Measurements from ENCODE around the gene THBS1. TPM values are rescaled to one million over a fixed set of nuclear protein-coding genes. Genes with fewer than 3 reads are reported as not detected.

Gene THBS1
- total RNA-seq, 2 donors from 2014 or later: 0.31 to 0.38 TPM

- peak overlapping the region; percentile 54 for H3K4me3 Mint-ChIP-seq
- peaks cover 66 to 72% of the 10 kb centered on the region in 2 donors for H3K4me1 Mint-ChIP-seq (ENCODE audit: low read depth in 2 of 2)
- peaks cover 8% of the 10 kb centered on the region for H3K36me3 Mint-ChIP-seq
- peak overlapping the region; percentile 47 to 67 for H3K27ac Mint-ChIP-seq
- H3K9me3 Mint-ChIP-seq: peaks cover 4% of the 10 kb centered on the region
- no peak for DNase-seq (ENCODE audit: low spot score)
- ATAC-seq: no peak
- H3K27me3 Mint-ChIP-seq: no peaks in the 10 kb centered on the region
Measured at GRCh38 chr15:39628546-39629257, 47.8 kb downstream of the THBS1 start.

DNA sequence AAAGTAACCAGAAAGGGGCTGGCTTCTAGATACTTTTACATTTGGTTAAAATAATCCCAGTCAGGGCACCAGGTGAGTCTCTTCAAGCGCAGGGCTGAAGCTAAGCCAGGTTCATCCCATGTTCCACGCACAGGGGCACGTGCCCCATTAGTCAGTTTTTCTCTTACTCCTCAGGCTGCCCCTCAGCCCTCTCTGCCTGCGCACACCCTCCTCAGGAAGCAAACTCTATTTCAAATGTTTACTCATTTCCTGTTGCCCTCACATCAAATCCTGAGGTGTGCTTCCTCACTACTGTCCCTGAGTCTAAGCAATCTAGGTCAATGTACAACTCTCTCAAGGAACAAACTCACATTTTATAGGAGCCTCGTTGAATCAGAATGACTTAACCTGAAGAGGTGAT, 48.5 kb downstream of the THBS1 start:
- Mint-ChIP-seq H3K9me3 (peaks cover 4% of the 10 kb centered on the region), H3K4me3 (peak overlapping the region; percentile 54), H3K27me3 (no peaks in the 10 kb centered on the region), H3K36me3 (peaks cover 8% of the 10 kb centered on the region), H3K27ac (peak overlapping the region; percentile 47 to 67), H3K4me1 (ENCODE audit: low read depth in 2 of 2) (peaks cover 61 to 66% of the 10 kb centered on the region in 2 donors)
- peak; percentile 72 to 82 for ATAC-seq
- DNase-seq (ENCODE audit: low spot score): peak; percentile 73

GRCh38 chr15:39629906-39630305, 49.0 kb downstream of the THBS1 start:
- peaks cover 56 to 60% of the 10 kb centered on the region in 2 donors for H3K4me1 Mint-ChIP-seq (ENCODE audit: low read depth in 2 of 2)
- no peaks in the 10 kb centered on the region for H3K27me3 Mint-ChIP-seq
- no peak for ATAC-seq
- peak overlapping the region; percentile 54 for H3K4me3 Mint-ChIP-seq
- H3K9me3 Mint-ChIP-seq: peaks cover 4% of the 10 kb centered on the region
- H3K36me3 Mint-ChIP-seq: peaks cover 6% of the 10 kb centered on the region
- peak overlapping the region; percentile 47 to 67 for H3K27ac Mint-ChIP-seq
- no peak for DNase-seq (ENCODE audit: low spot score)

GRCh38 chr15:39631357-39631756, 50.5 kb downstream of the THBS1 start:
- peaks cover 42 to 46% of the 10 kb centered on the region in 2 donors for H3K4me1 Mint-ChIP-seq (ENCODE audit: low read depth in 2 of 2)
- no peak for ATAC-seq
- peak overlapping the region; percentile 47 to 67 for H3K27ac Mint-ChIP-seq

GRCh38 chr15:39638041-39638440, 57.2 kb downstream of the THBS1 start:
- no peak overlapping the region for H3K27ac Mint-ChIP-seq
- H3K27me3 Mint-ChIP-seq: peaks cover 0 to 2% of the 10 kb centered on the region in 2 donors
- ATAC-seq: no peak
- peaks cover 16 to 17% of the 10 kb centered on the region in 2 donors for H3K4me1 Mint-ChIP-seq (ENCODE audit: low read depth in 2 of 2)
- DNase-seq (ENCODE audit: low spot score): no peak
- H3K4me3 Mint-ChIP-seq: no peak overlapping the region
- no peaks in the 10 kb centered on the region for H3K9me3 Mint-ChIP-seq
- H3K36me3 Mint-ChIP-seq: no peaks in the 10 kb centered on the region

More at GRCh38 chr15:39631357-39631756, 50.5 kb downstream of the THBS1 start:
- Mint-ChIP-seq H3K27me3 (no peaks in the 10 kb centered on the region), H3K4me3 (peak overlapping the region; percentile 28), H3K36me3 (peaks cover 4% of the 10 kb centered on the region), H3K9me3 (peaks cover 4% of the 10 kb centered on the region)
- no peak for DNase-seq (ENCODE audit: low spot score)

DNA sequence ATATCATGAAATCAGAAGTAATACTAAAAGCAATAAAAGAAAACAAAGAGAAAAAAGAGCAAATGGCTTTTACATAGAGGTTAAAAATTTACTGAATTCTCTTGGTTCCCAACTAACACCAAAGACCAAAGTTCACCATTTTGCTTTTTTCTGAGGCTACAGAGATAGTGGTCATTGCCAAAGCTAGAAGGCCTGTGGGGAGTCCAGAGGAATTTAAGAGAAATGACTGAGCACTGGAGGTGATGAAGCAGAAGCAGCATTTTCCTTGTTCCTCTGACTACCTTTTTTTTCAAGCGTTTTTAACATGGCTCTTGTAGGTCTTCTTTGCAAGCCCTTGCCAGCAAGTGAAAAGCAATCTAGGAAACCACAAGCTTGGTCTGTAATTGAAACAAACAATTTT, 58.2 kb downstream of the THBS1 start:
- Mint-ChIP-seq H3K36me3 (no peaks in the 10 kb centered on the region), H3K4me1 (ENCODE audit: low read depth in 2 of 2) (peaks cover 17 to 23% of the 10 kb centered on the region in 2 donors)
- no peak for ATAC-seq

DNA sequence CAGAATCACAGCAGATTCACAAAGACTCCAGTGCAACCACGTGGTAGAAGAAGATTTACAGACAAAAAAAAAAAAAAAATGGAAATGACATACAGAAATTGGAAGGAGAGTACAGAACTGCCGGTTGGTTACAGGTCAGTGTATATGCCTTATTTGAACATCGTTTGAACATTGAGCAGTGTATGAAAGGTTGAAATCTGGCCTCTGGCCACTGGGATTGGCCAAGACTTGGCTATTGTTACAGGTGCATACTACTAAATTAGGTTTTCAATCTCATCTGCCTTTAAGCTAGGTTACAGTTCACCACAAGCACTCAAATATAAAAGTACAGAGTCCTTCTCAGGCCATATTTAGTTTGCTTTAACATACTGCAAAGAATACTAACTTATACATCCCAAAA, 59.8 kb downstream of the THBS1 start:
- Mint-ChIP-seq H3K4me3 (no peak overlapping the region), H3K36me3 (no peaks in the 10 kb centered on the region), H3K27me3 (peaks cover 0 to 2% of the 10 kb centered on the region in 2 donors), H3K9me3 (no peaks in the 10 kb centered on the region), H3K27ac (no peak overlapping the region), H3K4me1 (ENCODE audit: low read depth in 2 of 2) (peaks cover 19 to 27% of the 10 kb centered on the region in 2 donors)
- ATAC-seq: no peak
- no peak for DNase-seq (ENCODE audit: low spot score)

More for the DNA sequence above, 58.2 kb downstream of the THBS1 start:
- Mint-ChIP-seq H3K27me3 (peaks cover 0 to 2% of the 10 kb centered on the region in 2 donors), H3K27ac (no peak overlapping the region), H3K9me3 (no peaks in the 10 kb centered on the region), H3K4me3 (no peak overlapping the region)
- DNase-seq (ENCODE audit: low spot score): no peak

DNA sequence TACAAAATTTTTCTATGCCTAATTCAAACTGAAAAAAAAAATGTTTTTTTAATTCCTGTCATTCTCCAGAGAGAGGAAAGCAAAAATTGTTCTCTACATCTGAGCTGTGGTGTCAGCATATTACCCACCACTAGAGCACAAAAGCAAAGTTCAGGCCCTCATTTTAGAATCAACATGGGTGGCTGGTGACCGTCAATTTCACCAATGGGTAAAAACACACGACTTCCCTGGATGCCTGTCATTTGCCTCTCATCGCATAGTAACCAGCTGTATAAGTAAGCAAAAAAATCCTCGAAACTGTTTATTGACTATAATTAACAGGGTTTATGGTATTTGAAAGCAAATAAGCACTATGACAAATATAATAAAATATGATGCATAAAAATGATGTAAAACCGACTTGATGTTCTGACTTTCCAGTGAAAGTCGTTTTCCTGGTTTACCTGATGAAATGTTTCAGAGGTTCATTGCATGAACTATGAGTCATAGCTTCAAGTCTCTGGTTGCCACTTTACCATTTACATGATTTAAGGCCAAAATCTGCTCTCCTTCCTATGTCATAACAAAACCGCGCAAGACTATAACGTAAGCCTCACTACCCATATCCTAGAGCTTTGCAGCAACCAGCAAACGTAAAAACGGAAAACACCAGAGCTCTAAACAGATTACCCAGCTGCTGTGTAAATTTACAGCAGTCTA, 60.5 kb downstream of the THBS1 start:
- Mint-ChIP-seq H3K4me3 (peak overlapping the region; percentile 36), H3K36me3 (no peaks in the 10 kb centered on the region), H3K27me3 (peaks cover 0 to 2% of the 10 kb centered on the region in 2 donors), H3K9me3 (no peaks in the 10 kb centered on the region), H3K27ac (no peak overlapping the region), H3K4me1 (ENCODE audit: low read depth in 2 of 2) (peaks cover 19 to 27% of the 10 kb centered on the region in 2 donors)
- DNase-seq (ENCODE audit: low spot score) (no peak), ATAC-seq (peak in 1 of 2 donors; percentile 83)

DNA sequence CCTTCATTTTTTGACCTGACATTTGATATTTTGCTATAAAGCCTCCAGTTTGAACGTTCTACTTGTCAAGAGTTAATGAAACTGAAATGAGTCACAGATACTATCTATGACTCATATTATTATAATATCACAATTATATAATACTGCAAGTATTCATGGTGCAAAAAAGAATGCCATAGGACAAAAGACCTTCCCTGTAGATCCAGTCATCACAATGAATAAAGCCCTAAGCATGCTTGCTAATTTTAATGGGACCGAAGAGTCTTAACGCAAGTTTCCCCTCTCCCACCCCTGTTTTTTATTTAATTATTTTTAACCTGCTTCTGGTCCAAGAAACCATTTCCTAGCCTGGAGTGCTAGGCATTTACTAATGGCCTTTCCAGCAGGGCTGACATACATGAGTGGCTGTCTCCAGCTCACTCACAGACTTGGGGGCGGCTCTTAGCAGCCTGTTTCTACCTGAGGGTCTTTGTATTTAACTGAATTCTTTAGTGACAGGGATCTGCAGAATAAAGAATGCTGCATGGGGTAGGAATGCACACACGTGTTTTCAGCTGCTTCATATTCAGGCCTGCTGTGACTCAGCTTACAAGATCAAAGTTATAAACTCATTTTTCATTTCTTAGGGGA, 61.2 kb downstream of the THBS1 start:
- ATAC-seq: no peak
- Mint-ChIP-seq H3K36me3 (no peaks in the 10 kb centered on the region), H3K4me1 (ENCODE audit: low read depth in 2 of 2) (peaks cover 22 to 27% of the 10 kb centered on the region in 2 donors), H3K27ac (no peak overlapping the region), H3K27me3 (peaks cover 0 to 2% of the 10 kb centered on the region in 2 donors), H3K9me3 (no peaks in the 10 kb centered on the region), H3K4me3 (no peak overlapping the region)
- no peak for DNase-seq (ENCODE audit: low spot score)

DNA sequence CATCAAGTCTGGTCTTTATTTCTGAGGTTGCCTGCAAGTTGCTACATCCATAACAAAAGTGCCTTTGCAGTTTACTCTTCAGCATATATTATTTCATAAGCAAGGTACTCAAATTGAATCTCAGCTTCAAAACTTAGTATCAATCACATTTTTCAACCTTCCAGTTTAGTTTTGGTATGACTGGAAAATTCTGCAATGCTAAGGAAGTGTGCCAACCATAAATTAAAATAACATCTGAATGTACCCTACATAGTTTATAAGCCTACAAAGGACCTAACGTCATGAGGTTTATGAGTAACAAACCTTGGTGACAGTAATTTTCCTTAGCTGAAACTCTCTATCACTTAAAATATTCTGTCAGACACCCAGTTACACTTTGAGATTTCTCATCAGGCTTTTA, 62.8 kb downstream of the THBS1 start:
- Mint-ChIP-seq H3K27me3 (peaks cover 0 to 2% of the 10 kb centered on the region in 2 donors), H3K36me3 (no peaks in the 10 kb centered on the region), H3K4me3 (no peak overlapping the region), H3K4me1 (ENCODE audit: low read depth in 2 of 2) (peaks cover 13 to 27% of the 10 kb centered on the region in 2 donors), H3K27ac (no peak overlapping the region), H3K9me3 (no peaks in the 10 kb centered on the region)
- ATAC-seq (peak in 1 of 2 donors; percentile 44), DNase-seq (ENCODE audit: low spot score) (no peak)

DNA sequence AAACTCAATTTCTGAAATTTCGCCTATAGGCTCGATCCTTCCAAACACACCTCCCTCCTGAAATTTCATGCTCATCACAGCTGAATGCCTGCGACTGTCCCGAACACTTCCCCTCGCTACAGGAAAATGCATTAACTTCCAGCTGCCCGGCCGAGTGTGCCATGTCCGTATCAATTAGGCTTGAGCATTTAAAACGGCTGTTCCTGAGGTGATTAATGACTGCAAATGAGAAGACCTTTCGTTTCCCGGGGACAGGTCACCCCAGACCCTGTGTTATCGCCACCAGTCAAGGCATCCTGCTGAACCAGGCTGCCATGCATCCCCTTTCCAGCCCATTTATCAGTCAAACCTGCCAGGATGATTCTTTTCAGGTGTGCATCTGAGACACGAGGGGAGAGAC, 63.3 kb downstream of the THBS1 start:
- no peak for ATAC-seq
- Mint-ChIP-seq H3K4me3 (no peak overlapping the region), H3K36me3 (no peaks in the 10 kb centered on the region), H3K27ac (no peak overlapping the region), H3K9me3 (no peaks in the 10 kb centered on the region), H3K27me3 (peaks cover 0 to 2% of the 10 kb centered on the region in 2 donors), H3K4me1 (ENCODE audit: low read depth in 2 of 2) (peaks cover 10 to 27% of the 10 kb centered on the region in 2 donors)
- DNase-seq (ENCODE audit: low spot score): no peak

GRCh38 chr15:39645138-39645975, 64.5 kb downstream of the THBS1 start:
- Mint-ChIP-seq H3K27me3 (no peaks in the 10 kb centered on the region), H3K9me3 (no peaks in the 10 kb centered on the region), H3K4me3 (no peak overlapping the region), H3K4me1 (ENCODE audit: low read depth in 2 of 2) (peaks cover 5 to 22% of the 10 kb centered on the region in 2 donors), H3K36me3 (no peaks in the 10 kb centered on the region), H3K27ac (no peak overlapping the region)
- DNase-seq (ENCODE audit: low spot score) (no peak), ATAC-seq (no peak)

- Mint-ChIP-seq H3K27ac (no peak overlapping the region), H3K27me3 (no peaks in the 10 kb centered on the region), H3K9me3 (no peaks in the 10 kb centered on the region), H3K4me1 (ENCODE audit: low read depth in 2 of 2) (peaks cover 5 to 22% of the 10 kb centered on the region in 2 donors), H3K4me3 (no peak overlapping the region), H3K36me3 (no peaks in the 10 kb centered on the region)
- ATAC-seq (no peak), DNase-seq (ENCODE audit: low spot score) (no peak)
Measured at GRCh38 chr15:39645976-39646257, 65.0 kb downstream of the THBS1 start.

Data from natural killer cell treated with Interleukin-12 subunit alpha and Interleukin-12 subunit beta and Interleukin-15 and Interleukin-18, amount 100 ng/mL, for 72 hours (primary cell).